Activated T-cell treated with anti-CD3 and anti-CD28 coated beads for 1 hour (primary cell): ENCODE measurements around the gene CIB4.
A peak's percentile ranks its signal among the peaks of the same experiment; 100 is the strongest.

ENCODE experiments used
- DNase-seq: peaks from one replicate; pipeline ENCODE4 v3.0.0-alpha.2; 2020; ENCODE audit warnings: low read depth

CIB4 gene

DNA sequence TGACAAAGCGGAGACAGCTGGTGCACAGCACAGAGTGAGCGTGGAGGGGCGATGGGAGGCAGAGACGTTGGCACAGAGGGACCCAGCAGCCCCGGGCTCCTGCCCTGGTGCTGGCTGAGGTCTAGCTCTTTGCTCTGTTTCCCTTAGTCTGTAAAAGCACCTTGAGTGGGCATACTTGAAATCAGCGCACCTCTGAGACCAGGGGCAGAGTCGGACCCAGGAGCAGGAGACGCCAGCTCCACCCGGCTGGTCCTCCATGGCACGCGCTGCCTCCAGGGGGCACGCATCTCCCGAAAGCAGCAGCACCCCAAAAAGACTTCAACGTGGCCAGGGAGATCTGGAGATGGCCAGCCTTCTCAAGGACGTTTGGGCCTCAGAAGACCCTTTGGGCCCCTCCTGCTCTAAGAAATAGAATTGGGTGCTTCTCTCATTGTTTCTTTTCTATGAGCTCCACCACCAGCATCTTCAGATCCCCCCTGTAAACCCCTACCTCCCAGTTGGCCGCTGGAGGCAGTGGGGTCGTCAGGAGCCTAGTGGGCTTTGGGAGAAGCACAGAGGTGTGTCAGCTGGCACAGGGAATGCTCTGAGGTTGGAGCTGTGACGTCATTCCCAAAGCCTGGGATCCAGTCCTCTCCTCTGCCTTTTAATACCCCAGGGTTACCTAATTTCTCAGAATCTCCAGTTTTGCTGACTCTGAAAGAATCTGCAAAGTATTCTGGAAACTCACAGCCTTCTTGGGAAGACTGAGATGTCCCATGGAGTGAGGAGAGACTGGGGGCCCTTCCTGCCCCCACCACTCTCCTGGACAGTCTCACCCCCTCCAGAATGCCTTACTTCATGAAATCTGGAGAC, 58.9 kb downstream of the CIB4 start:
- no peak for DNase-seq

DNA sequence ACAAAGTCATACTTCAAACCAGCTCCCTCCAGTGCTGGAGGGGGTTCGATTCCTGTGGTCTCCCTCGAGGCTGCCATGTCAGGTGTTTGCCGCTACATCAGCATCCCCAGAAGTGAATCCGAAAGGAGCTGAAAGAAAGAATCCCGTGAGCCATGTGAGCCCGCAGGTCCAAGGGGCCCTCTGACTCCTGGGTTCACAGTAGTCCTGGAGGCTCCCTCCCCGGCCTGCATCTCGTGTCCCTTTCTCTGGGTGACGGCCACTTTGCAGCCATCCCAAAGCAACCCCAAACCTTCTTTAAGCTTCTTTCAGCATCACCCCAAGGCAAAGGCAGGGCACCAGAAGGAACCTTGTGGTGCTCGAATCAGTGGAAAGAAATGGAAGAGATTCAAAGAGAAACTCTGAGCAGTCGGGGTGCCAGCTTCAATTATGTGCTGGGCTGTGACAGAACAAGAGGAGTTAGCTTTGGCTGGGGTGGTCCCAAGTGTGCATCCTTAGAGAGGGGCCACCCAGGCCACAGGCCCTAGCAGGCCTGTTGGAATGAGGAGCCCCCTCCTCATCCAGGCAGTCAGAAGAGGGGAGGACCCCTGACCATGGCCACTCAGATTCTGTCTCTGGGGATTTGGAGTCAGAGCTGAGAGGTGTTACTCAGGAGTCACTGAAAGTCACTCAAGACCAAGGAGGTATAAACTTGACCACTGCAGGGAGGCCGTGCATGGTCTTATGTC, 59.7 kb downstream of the CIB4 start:
- DNase-seq, result no peak

DNA sequence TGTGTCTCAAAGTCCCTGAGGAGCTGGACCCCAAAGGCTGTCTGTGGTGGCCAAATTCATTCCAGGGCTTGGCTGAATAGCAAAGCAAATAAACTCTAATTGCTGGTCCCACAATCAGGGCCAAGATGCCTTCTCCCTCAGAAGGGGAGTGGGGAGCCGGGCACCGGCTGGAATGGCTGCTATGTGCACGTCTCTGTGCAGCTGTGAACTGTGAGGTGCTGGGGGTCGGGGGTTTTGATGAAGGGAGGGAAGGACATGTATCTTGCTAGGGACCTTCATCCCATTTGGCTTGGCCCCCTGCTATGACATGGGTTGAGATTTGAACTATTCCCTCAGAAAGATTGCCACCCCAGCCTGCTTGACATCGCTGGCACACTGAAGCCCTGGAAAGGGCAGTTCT, 60.4 kb downstream of the CIB4 start:
- DNase-seq, result no peak

DNA sequence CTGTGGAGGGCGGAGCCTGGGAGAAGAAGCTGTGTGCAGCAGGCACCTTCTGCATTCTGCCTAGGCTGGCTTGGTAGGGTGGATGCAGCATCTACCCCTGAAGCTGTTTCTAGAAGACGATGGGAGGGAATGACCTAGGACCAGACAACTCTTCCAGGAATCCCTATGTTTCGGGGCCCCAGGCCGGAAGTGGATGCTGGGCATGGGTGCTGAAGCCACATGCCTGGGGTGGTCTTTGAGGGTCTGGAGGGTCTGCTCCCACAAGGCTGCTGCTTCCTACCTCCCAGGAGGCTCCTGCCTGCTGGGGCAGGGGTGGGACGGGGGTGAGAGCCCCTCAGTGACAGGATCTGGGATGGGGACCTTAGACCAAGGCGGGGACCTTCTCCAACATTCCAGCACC, 61.0 kb downstream of the CIB4 start:
- DNase-seq, result no peak

DNA sequence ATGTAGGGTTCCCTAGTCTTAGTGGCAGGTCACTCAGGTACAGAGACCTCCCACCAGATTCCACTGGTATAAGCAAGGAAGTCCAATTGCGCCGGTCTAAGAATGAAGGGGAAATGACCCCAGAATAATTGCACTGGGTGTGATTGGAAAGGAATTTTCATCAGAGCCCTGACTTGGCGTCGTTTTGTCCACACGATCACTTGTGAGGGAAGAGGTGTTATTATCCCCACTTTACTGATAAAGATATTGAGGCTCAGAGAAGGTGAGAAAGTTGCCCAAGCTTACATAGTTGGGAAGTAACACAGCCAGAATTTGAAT, 61.5 kb downstream of the CIB4 start:
- DNase-seq, result no peak

DNA sequence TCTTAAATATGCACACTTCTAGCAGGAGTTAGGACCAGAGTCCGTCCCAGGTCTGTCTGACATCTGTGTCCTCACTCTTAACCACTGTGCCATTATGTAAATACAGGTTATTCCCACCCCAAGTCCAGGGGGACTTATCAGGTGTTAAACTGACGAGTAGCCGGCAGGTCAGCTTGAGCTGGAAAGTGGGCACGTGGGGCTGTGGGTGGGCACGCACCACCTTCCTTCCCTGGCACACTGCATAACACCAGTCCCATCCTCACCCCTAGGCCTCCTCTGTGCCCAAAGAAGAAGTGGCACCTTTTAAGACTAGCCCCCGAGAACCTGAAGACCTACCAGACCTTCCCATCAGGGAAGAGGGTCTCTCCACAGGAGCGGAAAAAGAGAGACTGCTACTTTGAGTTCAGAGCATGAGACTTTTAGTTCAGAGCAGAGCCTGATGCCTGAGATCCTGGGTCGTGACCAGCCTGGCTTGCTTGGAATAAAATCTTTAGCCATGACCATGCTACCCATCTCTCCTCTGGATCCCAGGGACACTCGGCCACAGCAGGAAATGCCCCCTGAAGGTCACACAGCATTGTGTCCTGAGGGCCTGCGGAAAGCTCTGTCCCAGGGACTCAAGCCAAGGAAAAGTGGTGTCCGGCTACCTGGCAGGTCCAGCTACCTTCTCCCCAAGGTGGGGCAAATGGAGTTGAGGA, 62.0 kb downstream of the CIB4 start:
- DNase-seq, result no peak

DNA sequence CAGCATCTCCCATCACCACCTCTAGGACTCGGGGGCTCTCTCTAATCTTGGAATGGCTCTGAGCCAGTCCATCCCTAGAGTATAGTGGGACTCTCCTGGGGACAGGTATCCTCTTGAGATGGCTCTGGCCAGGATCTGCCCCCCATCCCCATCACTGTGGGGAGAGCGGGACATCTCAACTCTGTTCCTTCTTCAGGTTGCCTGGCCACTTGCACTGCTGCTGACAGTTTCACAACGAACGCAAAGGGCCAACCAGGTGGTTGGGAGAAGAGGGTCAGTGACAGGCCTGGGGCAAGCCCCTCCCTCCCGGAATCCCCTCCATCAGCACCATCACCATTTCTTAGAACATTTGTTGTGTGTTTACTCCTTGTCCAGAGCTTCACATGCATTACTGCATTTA, 62.6 kb downstream of the CIB4 start:
- DNase-seq, result no peak

DNA sequence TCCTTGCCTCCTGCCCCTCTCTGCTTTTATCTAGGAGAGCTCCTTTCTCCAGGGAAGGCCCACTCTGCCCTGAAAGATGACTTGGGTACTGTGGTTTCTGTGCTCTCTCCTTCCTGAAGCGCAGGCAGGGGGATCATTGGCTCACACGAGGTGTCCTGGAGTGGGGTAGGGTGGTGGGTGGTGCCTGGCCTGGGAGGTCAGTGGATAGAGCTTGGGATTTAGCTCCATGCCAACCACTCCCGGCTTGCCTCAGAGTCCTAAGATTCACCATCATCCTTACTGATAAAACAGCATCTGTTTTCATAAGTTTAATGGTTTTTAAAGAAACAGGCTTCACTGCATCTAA, 63.1 kb downstream of the CIB4 start:
- no peak for DNase-seq

DNA sequence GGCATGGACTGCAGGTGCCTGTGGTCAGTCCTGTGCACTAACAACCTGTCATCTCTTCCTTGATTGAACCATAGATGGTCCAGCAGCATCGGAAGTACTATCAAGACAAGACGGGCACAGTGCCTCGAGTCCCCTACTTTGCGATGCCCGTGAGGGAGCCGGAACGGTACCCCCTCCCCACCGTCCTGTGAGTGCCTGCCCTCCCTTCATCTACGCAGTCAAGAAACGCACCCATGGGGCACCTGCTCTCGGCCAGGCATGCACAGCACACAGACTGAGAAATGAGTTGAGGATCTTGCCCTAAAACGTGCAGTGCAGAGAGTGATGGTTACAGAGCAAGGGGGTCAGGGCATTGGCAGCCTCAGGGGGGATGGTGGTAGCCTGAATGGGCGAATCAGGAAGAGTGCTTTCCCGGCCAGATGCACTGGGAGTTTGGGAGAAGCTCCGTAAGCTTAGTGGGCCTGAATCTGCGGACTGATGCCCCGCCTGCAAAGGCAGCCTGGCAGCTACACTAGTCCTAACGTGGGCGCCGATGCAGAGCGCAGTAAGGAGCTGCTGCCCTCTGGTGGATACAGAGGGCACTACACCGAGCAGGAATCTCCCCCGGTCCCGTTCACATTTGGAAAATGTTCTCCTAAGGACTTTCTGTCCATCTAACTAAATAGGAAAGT, 63.6 kb downstream of the CIB4 start:
- peak; percentile 56 for DNase-seq

DNA sequence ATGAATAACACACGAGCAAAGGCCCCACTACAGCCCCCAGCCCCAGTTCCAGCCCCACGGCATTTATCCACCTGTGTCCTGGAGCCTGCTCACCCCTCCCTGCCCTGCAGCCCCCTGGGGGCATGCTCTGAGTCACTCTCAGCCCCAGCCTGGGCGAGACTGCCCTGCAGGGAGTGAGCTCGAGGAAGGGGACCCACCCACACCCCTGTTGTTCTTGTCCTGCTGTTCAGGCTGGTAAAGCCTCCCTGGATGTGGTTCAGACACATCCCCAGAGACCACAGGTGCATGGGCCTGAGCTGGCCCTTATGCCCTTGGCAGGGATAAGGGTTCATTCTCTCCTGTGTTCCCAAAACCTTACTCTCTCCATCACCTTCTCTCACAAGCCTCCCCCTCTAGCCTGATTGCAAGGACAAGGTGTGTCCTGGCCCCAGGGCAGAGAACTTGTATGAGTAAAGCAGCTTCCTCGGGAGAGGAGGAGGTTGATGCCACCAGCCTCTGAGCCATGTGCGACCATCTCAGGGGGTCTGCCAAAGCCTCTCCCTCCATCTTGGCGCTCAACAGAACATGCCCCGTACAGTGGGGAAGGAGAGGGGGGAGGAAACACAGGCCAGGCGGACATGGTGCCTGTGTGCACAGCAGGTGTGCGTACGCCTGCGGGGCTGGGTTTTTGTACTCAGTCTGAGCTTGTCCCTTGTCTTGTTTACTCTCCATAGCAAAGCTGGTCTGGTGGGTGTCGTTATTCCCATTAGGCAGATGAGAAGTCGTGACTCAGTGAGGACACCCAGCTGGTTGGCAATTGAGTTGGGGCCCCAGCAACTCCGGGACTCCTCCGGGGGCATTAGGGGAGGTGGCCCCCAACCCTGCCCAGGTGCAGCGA, 64.4 kb downstream of the CIB4 start:
- no peak for DNase-seq

DNA sequence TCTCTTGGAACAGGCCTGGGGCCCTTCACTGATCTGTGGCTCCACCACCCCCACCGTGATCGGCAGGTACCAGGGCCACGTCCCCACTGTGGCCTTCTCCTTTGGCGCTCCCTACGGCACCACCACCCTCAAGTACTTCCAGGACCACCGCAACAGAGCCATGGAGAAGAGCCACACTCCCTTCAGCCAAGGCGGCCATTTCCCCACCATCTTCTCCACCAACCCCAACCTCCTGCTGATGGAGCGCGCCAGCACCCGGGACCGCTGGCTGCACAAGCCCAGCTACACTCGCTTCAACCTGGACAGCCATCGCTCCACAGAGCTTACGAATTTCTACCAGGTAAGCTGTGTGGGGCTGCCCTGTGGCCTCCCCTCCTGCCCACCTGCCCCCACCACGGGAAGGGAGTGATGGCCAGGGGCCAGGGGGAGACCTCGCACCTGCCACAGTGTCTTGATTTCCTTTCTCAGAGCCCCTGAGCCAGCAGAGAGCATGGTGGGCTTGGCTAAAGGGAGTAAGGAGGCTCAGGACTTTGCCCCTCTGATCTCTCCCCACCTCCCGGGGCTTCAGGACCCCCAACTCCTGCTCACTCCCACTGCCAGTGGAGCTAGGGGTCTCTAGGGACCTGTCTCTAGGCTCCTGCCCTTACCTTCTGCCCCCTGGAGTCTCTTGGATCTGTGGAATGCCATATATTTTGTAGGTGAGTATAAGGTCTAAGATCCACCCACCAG, 65.2 kb downstream of the CIB4 start:
- DNase-seq, result no peak

DNA sequence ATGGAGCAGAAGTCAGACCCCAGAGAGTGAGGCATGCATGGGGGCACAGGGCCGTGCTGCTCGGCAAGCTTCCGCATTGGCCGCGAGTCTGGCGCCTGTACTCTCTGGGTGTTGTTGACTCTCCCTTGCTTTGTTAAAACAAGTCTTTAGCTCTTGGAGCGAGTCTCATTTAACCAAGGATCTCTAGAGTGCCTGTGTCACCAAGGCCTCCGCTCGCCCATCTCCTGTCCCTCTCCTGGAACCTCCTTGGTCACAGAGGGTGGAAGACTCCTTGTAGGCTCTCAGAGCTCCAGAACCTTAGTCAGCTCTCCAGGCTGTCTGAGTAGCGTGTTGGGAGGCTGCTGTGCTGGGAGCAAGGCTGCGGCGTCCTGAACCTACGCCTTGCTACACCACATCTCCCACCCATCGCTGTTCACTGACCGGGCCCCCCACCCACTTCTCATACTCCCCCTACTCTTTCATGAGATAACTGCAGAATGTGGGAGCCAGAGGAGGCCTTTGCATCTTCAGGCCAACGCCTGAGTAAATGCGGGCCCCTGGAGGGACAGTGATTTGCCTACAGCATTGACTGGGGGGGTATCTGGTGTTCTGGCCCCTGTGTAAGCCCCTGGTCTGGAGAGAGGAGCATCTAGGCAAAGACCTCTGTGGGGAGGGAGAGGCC, 66.1 kb downstream of the CIB4 start:
- no peak for DNase-seq

DNA sequence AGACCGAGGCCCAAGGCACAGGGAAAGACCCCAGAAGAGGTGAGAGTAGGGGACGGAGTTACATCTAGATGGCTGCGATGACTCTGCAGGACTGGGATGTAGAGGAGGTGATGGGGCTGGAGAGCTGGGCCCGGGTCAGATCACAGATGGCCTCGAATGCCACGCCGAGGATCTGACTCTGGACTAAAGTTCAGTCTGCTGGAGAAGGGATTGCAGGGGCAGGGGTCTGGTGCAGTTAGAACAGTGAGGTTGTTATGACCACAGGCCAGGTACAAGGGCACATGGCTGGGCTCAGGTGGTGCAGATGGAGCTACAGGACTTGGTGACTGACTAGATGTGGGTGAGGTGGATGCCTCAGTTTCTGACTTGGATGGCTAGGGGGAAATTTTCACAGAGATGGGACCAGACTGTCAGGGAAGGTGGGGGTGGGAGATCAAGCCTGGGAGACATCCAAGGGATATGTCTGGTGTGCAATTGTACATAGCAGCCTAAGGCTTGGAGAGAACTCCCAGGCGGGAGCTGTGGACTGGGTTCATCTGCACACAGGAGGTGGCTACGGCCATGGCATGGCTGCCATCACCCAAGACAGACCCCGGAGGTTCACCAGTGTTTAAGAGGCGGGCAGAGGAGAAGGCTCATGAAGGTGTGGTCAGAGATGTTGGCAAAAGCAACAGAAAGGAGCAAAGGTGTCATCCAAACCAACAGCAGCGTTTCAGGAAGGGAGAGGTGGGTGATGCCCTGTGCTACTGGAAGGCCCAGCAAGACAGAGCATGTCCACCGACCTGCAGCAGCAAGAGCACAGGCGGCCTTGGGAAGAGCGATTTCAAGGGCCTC, 66.9 kb downstream of the CIB4 start:
- no peak for DNase-seq

DNA sequence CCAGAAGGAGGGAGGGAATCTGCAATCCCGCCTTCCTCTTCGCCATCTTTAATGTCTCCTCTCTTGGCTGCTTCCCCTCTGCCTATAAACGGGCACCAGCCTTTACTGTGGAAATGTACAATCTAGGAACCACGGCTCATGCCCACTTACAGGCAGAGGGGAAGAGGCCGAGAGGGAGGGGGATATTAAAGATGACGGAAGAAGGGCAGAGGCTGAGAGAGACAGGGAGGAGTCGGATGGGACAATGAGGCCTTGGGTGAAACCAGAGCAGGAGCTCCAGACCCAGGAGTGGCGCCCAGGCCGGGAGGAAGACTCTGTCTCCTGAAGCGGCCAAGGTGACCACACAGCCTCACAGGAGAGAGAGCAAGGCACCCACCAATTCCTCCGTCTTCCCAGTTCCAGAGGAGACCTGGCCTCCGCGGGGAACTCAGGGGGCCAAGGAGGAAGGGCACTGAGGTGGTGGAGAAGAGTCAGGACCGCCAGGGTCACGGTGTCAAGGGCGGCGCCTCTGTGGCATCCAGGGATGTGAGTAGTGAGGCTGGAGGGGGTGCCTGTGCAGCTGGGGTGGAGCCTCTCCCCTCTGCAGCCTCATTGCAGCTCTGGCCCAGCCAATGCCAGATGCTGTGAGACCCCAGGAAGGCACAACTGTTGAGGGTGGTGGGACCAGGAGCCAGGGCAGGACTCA, 67.8 kb downstream of the CIB4 start:
- DNase-seq, result no peak

DNA sequence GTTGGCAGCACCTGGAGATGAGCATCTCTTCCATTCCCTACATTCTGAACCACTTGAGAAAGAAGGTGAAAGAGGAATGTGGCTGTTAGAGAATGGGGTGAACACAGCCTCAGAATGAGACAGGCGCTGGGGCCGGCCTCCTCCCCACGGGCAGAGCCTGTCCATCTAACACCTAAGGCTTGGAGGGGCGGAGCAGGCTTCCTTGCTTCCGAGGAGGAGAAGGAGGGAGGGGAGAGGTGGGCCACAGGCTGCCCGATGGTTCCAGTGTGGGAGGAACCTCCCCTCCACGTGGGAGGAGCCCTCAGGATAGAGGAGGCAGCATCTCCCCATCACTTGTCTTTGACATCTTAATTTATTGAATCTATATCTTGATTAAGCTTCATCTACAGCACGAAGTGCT, 68.6 kb downstream of the CIB4 start:
- no peak for DNase-seq

DNA sequence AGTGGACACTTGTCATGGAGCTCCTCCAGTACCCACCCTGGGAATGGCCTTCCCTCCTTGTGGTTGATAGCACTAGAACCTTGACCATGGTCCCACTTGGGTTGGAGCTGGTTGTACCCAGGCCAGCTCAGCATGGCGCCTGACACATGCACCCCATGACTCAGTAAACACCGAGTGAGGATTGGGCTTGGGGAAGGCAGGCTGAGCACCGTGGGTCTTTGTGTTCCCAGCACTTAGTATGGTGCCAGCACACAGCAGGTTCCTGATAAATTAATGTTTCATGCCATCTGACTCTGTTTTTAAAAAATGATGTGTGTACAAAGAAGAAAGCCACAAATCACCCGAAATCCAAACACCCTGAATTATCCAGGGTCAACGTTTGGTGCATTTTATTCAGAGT, 69.8 kb downstream of the CIB4 start:
- no peak for DNase-seq

DNA sequence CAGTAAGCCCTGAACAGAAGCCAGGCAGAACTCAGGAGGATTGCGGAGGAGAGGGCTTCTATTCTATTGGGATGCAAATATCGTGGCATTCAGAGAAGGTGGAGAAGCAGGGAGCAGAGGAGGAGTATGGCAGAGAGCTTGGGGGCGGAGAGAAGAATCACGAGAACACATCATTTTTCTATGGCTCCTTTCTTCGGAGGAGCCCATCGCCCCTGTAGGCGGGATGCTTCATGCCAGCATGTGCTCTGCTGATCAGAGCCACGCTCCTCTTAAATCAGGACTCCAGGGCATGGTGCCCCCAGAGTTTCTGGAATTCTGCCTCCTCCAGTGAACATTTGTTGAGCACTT, 71.1 kb downstream of the CIB4 start:
- DNase-seq, result no peak

DNA sequence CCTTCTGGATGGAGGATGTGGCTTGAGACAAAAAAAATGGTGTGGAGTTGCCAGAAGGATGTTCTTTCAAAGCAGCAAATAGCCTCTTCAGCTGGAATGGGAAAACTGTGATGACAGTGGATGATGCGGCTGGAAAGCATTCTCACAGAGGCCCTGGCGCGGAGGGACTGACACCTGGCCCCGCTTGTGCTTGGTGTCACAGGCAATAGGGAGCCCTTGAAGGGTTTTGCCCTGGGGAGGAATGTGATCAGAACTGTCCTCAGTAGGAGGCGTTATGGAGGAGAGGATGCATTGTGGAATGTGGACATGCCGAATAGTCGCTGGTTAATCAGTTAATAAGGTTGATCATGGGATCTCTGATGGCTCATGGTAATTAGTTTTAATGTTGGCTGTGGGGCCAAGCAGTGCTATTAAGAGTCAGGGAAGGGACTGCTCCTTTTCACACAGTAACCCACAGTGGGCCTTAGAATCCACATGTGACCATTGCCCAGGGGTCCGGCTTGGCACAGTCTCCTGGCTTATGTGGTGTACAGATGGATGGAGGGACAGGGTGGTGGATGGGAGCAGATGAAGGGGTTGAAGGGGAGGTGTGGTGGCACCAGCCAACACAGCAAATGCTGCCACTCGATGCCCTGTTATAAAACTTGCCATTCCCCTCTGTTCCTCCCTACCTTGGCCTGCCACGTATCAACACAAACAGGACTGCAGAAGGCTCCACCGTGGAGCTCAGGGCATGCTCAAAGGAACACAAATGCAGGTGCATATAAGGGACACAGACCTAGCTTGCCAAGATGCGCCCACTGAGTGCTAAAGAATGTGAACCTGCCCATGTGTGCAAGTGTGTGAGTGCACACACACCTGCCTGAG, 71.7 kb downstream of the CIB4 start:
- no peak for DNase-seq
